Gastrocnemius medialis (tissue), 4 donors: ENCODE measurements around the gene GFY.

Experiments
- POLR2A ChIP-seq, 2 donors: fragments of 450-650 bp; IDR thresholded peaks; one replicate each; pipeline ENCODE4 v1.6.1; 2017; ENCODE audit warnings: antibody characterized with exemption in 2 of 2, mild to moderate bottlenecking in 2 of 2, moderate library complexity in 2 of 2
- TF ChIP-seq, protein P1 (sequence below), 5 experiments: fragments of 450-650 bp in 3 of 5; fragments of 200-600 bp in 2 of 5; sonication (generic) in 2 of 5; IDR thresholded peaks in 4 of 5; conservative IDR thresholded peaks in 1 of 5; 1 replicate in 4 of 5; 2 replicates in 1 of 5; pipeline ENCODE4 v1.5.1; 2016 to 2019; ENCODE audit warnings: antibody characterized with exemption in 5 of 5, mild to moderate bottlenecking in 3 of 5, moderate library complexity in 3 of 5

DNA sequence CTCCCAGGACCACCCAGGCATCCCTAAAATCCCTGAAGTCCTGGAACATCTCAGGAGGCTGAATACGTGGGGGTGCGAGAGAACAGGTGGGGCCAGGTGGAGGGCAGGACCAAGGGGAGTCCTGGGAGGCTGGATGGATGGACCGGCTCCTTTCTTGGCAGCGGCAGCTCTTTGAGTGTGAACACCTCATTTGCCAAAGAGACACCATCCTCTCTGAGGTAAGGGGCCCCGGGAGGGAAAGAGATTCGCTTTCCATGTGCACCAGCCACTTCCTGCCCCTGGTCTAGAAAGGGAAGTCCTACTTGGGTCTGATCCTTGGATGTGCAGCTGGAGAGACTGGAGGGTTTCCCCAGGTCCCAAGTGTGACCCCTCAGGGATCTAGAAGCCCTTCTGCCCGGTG lies 18.1 kb upstream of the GFY start:
- TF ChIP-seq, protein P1, sequence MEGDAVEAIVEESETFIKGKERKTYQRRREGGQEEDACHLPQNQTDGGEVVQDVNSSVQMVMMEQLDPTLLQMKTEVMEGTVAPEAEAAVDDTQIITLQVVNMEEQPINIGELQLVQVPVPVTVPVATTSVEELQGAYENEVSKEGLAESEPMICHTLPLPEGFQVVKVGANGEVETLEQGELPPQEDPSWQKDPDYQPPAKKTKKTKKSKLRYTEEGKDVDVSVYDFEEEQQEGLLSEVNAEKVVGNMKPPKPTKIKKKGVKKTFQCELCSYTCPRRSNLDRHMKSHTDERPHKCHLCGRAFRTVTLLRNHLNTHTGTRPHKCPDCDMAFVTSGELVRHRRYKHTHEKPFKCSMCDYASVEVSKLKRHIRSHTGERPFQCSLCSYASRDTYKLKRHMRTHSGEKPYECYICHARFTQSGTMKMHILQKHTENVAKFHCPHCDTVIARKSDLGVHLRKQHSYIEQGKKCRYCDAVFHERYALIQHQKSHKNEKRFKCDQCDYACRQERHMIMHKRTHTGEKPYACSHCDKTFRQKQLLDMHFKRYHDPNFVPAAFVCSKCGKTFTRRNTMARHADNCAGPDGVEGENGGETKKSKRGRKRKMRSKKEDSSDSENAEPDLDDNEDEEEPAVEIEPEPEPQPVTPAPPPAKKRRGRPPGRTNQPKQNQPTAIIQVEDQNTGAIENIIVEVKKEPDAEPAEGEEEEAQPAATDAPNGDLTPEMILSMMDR (IDR thresholded peaks at IDR 0.05 in 4 of 5, conservative IDR thresholded peaks at IDR 0.05 in 1 of 5) = no peak
- TF ChIP-seq POLR2A (IDR thresholded peaks at IDR 0.05) = no peak
